Hippocampal formation (tissue), 2 donors: ENCODE results near the gene OPN1MW3.
"Not testable (repeated sequence)": the region's sequence is repeated elsewhere in the genome, so short reads cannot be mapped to it uniquely, and the experiment has no call there.

Experiments
- DNase-seq, 2 donors: peaks; one replicate each; lab custom pipeline; 2025; lab: John Stamatoyannopoulos, UW

The OPN1MW3 gene

DNA sequence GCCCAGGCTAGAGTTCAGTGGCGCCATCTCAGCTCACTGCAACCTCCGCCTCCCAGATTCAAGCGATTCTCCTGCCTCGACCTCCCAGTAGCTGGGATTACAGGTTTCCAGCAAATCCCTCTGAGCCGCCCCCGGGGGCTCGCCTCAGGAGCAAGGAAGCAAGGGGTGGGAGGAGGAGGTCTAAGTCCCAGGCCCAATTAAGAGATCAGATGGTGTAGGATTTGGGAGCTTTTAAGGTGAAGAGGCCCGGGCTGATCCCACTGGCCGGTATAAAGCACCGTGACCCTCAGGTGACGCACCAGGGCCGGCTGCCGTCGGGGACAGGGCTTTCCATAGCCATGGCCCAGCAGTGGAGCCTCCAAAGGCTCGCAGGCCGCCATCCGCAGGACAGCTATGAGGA, at the start of gene OPN1MW3:
Gene OPN1MW3, plus strand, starts transcription at position 301 of the 400 bp plus-strand sequence. Its CDS starts 38 bp downstream, at position 339.
- DNase-seq = not testable (repeated sequence)

DNA sequence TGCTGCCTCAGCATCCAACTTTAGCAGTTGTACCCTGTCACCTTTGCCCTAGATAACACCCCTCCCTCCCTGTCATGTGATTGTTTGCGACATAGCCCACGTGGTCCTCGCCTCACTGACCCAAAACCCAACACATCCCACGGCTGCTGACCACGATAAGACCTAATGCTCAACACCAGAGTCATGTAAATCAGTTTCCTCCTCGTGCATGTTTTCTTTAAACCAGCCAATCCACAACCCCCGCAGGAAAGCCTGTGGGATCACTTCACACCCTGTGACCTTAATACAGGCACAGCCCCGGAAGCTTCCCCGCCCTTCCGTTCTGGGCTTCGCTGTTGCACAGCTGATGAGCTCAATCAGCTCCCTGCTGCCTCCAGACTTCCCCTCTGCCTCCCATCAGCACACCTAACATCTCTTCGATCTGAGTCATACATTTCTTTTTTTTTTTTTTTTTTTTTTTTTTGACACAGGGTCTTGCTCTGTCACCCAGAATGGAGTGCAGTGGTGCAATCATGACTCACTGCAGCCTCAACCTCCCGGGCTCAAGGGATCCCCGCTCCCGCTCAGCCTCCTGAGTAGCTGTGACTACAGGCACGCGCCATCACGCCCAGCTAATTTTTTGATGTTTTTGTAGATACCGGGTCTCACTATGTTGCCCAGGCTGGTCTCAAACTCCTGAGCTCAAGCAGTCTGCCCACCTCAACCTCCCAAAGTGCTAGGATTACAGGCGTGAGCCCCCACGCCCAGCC, 47.5 kb upstream of the OPN1MW3 start:
- not testable (repeated sequence) for DNase-seq

DNA sequence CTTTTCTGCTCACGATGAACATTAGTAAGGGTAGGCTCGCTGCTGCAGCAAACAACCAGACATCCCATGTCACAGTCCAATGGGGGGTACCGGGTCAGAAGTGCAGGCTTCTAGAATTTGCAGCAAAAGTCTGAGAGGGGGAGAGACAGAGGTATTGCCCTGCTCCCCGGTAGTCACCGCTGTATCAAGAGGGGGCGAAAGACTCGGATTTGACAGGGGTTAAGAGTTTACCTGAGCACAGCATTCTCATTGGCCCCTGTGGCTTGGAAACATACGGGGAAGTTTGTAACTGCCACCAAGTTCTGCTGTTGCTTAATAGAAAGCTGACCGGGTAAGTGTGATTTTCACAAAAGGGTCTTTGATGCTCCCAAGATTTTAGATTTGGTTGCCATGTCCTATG, 46.3 kb upstream of the OPN1MW3 start:
- DNase-seq = not testable (repeated sequence)

DNA sequence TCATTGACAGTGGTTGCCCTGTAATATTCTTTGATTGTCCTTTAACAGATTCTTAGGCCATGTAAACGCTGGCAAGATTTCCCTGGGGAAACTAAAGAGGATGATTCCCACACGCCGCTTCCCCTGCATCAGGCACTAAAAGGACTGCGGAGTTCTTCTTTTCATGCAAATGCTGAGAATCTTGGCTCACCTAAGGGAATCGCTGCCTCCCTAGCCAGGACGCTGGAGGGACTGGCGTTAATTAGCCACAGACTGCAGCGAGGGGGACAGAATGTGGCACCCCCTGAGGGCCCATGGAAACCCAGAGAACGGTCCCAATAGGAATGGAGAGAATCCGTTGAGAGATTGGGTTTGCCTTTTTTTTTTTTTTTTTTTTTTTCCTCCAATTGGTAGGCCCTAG, 45.9 kb upstream of the OPN1MW3 start:
- not testable (repeated sequence) for DNase-seq

DNA sequence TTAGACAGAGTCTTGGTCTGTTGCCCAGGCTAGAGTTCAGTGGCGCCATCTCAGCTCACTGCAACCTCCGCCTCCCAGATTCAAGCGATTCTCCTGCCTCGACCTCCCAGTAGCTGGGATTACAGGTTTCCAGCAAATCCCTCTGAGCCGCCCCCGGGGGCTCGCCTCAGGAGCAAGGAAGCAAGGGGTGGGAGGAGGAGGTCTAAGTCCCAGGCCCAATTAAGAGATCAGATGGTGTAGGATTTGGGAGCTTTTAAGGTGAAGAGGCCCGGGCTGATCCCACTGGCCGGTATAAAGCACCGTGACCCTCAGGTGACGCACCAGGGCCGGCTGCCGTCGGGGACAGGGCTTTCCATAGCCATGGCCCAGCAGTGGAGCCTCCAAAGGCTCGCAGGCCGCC, 37.9 kb upstream of the OPN1MW3 start, which contains the start of gene OPN1MW2:
Gene OPN1MW2, plus strand, starts transcription at position 301 of the 400 bp plus-strand sequence. Its CDS starts 60 bp downstream, at position 361.
- not testable (repeated sequence) for DNase-seq

DNA sequence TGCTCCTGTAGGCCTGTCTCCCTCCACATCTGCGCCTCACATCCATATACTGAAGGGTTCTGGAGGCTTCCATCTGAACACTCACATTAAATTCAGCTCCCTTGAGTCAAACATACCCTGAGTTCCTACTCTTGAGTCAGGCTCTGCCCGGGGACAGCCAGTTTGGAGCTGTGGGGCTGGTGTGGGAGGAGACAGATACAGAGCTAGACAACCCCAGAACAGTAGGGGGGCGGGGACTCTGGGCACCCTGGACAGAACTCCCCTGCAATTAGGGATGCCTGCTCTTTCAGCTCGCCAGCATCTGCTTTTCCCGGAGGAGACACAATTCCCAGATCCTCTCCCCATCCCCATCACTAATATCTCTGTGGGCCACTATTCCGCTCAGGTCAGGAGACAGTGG, 32.1 kb upstream of the OPN1MW3 start:
- not testable (repeated sequence) for DNase-seq

DNA sequence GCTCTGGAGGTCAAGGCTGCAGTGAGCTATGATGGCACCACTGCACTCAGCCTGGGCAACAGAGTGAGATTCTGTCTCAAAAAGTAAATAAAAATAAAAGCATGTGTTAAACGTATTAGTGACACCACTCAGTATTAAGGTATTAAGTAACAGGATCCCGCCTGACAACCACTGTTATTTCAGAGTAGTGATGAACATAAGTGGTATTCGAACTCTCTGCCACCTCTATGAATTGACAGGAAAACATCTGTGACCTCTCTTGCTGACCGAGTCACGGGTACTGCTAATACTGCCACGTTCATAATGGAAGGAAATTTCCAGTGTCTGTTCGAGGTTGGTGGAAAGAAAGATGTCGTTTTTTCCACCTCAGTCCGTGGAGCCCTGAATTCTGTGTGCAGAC, 30.7 kb upstream of the OPN1MW3 start:
- not testable (repeated sequence) for DNase-seq

DNA sequence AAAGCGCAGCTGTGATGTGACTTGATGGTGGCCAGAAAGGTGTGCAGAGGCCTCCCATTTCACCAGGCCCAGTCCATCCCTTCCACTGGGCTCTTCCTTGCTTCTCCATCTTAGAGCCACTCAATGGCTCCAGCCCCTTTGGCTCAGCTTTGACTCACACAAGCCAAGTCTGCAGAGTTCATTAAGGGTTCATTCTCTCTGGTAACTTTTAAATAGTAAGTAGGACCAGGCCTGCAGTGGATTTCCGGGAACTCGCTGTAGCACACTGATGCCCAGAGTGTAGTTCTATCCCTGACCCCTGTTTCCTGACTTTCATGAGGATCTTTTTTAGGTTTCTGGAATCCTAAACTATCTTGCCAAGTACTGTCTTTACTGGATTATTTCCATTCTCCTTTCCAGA, 25.9 kb upstream of the OPN1MW3 start:
- not testable (repeated sequence) for DNase-seq

DNA sequence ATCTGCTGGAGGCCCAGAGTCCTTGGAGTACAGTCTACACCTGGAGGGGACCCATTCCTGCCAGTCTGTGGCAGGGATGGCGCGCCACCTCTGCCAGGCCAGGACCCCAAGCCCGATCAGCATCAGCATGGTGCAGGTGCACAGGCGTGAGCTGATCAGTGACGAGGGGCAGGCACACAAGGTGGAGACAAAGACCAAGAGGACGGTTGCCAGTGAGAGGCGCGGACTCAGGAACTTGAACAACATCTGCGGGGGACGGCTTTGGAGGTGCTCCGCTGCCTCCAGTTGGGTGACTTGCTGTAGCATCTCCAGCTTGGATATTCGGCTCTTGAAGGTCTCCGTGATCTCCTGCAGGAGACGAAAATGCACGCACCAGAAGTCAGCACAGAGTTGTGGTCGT, 23.8 kb upstream of the OPN1MW3 start:
- not testable (repeated sequence) for DNase-seq

DNA sequence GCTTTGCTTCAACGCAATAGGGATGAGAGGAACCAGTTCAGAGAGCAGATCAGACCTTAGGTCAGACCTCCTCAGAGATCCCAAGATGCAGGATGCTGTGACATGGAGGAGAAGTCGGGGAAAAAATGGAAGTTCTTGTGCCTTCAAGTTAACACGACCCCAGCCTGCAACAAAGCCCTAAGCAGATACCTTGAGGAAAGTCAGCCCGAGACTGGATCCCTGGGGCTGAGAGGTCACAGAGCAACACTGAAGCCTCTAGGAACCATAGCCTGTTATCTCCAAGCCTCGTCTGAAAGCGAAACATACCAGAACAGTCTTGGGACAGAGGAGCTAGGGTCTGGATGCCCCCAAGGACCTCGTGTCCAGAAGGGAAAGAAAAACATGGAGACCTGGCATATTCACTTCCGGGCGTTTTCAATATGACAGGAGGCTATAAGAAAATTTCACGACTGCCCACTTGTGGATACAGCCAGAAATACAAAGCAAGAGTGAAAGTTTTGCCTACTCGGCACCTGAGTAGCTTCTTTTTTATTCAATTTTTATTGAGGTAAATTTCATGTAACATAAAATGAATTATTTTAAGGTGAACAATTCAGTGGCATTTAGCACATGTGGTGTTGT, 18.3 kb upstream of the OPN1MW3 start:
- DNase-seq = not testable (repeated sequence)

DNA sequence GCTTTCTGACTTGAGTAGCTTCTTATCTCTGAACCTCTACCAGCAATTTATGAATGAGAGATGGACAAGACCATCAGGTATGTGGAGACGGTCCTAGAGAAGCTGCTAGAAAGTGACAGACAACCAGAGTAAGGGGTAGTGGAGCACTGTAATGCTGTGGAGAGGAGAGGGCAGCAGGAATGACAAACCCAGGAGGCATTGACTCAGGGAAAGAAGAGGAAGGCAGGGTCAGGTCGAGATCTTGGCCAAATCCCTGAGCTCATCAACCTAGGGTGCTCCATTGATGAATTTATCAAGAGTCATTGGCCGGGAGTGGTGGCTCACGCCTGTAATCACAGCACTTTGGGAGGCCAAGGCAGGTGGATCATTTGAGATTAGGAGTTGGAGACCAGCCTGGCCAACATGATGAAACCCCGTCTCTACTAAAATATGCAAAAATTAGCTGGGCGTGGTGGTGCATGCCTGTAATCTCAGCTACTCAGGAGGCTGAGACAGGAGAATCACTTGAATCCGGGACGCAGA, 17.3 kb upstream of the OPN1MW3 start:
- not testable (repeated sequence) for DNase-seq

DNA sequence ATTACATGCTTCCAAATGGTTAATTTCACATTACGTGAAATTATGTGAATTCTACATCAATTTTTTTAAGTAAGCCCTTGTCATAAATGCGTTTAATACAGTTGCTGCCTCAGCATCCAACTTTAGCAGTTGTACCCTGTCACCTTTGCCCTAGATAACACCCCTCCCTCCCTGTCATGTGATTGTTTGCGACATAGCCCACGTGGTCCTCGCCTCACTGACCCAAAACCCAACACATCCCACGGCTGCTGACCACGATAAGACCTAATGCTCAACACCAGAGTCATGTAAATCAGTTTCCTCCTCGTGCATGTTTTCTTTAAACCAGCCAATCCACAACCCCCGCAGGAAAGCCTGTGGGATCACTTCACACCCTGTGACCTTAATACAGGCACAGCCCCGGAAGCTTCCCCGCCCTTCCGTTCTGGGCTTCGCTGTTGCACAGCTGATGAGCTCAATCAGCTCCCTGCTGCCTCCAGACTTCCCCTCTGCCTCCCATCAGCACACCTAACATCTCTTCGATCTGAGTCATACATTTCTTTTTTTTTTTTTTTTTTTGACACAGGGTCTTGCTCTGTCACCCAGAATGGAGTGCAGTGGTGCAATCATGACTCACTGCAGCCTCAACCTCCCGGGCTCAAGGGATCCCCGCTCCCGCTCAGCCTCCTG, 9.9 kb upstream of the OPN1MW3 start:
- DNase-seq = not testable (repeated sequence)

DNA sequence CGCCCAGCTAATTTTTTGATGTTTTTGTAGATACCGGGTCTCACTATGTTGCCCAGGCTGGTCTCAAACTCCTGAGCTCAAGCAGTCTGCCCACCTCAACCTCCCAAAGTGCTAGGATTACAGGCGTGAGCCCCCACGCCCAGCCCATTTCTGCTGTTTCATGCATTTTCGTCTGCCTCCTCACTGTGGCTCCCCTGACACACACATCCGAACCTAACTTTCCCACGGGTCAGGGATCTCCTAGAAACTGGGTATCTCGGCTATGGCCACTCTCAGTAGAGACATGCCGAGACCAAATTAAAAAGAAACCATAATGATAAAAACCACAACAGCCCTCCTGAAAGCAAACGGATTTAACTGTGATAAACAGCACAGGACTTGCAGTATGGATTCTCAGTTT, 9.3 kb upstream of the OPN1MW3 start:
- DNase-seq = not testable (repeated sequence)

DNA sequence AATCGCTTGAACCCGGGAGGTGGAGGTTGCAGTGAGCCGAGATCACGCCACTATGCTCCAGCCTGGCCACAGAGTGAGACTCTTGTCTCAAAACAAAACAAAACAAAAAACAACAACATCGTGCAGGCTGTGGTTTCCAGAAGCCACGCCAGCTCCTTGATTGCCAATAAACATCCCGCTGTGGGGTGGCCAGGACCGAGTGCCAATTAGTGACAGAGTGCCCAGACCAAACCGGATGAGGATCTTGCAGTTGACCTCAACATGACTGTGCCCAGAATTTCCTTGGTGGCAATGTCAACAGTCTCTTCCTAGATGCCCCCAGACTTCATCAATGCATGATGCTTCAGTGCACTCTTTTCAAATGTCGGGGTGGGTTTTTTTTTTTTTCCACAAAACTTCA, 1.3 kb downstream of the OPN1MW3 start:
- not testable (repeated sequence) for DNase-seq

DNA sequence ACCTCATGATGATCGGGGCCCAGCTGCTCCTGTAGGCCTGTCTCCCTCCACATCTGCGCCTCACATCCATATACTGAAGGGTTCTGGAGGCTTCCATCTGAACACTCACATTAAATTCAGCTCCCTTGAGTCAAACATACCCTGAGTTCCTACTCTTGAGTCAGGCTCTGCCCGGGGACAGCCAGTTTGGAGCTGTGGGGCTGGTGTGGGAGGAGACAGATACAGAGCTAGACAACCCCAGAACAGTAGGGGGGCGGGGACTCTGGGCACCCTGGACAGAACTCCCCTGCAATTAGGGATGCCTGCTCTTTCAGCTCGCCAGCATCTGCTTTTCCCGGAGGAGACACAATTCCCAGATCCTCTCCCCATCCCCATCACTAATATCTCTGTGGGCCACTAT, 5.7 kb downstream of the OPN1MW3 start:
- DNase-seq = not testable (repeated sequence)

DNA sequence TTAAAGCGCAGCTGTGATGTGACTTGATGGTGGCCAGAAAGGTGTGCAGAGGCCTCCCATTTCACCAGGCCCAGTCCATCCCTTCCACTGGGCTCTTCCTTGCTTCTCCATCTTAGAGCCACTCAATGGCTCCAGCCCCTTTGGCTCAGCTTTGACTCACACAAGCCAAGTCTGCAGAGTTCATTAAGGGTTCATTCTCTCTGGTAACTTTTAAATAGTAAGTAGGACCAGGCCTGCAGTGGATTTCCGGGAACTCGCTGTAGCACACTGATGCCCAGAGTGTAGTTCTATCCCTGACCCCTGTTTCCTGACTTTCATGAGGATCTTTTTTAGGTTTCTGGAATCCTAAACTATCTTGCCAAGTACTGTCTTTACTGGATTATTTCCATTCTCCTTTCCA, 11.9 kb downstream of the OPN1MW3 start:
- not testable (repeated sequence) for DNase-seq

DNA sequence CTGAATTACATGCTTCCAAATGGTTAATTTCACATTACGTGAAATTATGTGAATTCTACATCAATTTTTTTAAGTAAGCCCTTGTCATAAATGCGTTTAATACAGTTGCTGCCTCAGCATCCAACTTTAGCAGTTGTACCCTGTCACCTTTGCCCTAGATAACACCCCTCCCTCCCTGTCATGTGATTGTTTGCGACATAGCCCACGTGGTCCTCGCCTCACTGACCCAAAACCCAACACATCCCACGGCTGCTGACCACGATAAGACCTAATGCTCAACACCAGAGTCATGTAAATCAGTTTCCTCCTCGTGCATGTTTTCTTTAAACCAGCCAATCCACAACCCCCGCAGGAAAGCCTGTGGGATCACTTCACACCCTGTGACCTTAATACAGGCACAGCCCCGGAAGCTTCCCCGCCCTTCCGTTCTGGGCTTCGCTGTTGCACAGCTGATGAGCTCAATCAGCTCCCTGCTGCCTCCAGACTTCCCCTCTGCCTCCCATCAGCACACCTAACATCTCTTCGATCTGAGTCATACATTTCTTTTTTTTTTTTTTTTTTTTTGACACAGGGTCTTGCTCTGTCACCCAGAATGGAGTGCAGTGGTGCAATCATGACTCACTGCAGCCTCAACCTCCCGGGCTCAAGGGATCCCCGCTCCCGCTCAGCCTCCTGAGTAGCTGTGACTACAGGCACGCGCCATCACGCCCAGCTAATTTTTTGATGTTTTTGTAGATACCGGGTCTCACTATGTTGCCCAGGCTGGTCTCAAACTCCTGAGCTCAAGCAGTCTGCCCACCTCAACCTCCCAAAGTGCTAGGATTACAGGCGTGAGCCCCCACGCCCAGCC, 27.3 kb downstream of the OPN1MW3 start:
- DNase-seq = not testable (repeated sequence)

DNA sequence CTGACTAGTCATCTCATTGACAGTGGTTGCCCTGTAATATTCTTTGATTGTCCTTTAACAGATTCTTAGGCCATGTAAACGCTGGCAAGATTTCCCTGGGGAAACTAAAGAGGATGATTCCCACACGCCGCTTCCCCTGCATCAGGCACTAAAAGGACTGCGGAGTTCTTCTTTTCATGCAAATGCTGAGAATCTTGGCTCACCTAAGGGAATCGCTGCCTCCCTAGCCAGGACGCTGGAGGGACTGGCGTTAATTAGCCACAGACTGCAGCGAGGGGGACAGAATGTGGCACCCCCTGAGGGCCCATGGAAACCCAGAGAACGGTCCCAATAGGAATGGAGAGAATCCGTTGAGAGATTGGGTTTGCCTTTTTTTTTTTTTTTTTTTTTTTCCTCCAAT, 29.0 kb downstream of the OPN1MW3 start:
- not testable (repeated sequence) for DNase-seq

DNA sequence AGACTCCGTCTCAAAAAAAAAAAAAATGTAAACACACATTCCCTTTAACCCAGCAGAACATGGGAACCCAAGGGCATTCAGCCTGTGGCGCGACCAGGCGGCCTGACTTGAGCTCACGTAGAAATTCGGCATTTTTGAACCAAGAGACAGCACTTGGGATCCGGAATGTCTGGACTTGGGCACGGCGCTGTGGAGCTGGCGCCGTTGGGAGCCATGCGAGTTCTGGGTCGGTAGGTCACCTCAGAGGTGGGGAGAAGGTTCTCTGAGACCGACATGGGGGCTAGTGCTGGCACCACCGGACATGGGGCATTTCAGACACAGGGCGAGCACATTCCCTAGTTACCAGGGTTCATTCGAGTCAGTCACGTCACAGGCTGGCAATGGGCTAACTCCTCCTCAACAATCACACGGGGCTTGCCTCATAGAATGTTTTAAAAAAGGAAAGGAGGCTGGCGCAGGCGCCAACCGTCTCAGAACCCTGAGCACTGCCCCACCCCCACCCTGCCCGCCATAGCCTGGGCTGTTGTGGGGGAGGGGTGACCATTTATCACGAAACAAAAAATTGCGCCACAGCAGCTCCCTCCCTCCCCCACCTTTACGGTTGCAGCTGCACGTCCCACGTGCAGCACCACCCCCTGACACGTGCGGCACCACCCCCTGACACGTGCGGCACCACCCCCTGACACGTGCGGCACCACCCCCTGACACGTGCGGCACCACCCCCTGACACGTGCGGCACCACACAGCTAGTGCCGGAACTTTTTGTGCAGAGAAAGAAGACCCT, 37.6 kb downstream of the OPN1MW3 start, which contains the start of gene TEX28:
Gene TEX28, minus strand, starts transcription at position 334 of the 784 bp plus-strand sequence. CDS start 3,007 bp downstream, outside the sequence.
- DNase-seq = no peak

DNA sequence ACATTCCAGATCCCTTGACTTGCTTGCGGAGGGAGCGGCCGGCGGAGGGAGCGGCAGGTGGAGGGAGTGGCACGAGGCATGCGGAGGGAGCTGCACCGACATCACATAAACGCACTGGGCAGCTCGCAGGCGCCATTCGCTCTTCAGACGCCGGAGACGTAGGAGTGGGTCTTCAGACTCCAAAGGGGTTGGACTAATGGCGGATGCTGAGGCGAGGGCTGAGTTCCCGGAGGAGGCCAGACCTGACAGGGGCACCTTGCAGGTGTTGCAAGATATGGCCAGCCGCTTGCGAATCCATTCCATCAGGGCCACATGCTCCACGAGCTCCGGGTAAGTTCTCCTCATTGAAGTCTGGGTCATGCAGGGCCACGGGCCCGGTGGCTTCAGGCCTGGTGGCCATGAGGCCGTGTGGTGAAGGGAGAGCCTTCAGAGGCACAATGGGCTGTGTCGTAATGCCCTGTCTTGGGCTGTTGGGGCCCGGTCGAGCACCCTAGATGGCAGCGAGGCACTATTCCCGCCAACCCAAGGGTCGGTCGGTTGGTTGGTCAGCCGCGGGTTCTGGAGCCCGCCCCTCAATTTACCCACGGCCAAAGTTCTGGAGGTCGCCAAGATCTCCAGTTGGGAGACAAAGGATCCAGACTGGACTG, 38.4 kb downstream of the OPN1MW3 start, which contains the start of gene TKTL1:
Gene TKTL1, plus strand, starts transcription at position 132 of the 647 bp plus-strand sequence. Its CDS starts 65 bp downstream, at position 197.
- no peak for DNase-seq
